ENCODE data around the gene IL31.

GRCh38 chr12:122160761-122161160 is 13.3 kb downstream of the IL31 start:
- TF ChIP-seq BCL11A (tag by site-specific recombination; IDR thresholded peaks at IDR 0.05; ENCODE audit: low read depth) (no peak), ZNF214 (tag by site-specific recombination; IDR thresholded peaks at IDR 0.05; ENCODE audit: borderline replicate concordance) (no peak), ZNF26 (tag by site-specific recombination; IDR thresholded peaks at IDR 0.05) (no peak)
- TF ChIP-seq, protein P1, sequence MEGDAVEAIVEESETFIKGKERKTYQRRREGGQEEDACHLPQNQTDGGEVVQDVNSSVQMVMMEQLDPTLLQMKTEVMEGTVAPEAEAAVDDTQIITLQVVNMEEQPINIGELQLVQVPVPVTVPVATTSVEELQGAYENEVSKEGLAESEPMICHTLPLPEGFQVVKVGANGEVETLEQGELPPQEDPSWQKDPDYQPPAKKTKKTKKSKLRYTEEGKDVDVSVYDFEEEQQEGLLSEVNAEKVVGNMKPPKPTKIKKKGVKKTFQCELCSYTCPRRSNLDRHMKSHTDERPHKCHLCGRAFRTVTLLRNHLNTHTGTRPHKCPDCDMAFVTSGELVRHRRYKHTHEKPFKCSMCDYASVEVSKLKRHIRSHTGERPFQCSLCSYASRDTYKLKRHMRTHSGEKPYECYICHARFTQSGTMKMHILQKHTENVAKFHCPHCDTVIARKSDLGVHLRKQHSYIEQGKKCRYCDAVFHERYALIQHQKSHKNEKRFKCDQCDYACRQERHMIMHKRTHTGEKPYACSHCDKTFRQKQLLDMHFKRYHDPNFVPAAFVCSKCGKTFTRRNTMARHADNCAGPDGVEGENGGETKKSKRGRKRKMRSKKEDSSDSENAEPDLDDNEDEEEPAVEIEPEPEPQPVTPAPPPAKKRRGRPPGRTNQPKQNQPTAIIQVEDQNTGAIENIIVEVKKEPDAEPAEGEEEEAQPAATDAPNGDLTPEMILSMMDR (tag by site-specific recombination; IDR thresholded peaks at IDR 0.05), result no peak
